GM21447 (cell line): ENCODE measurements around the gene BATF3.
"Not testable (repeated sequence)": the region's sequence is repeated elsewhere in the genome, so short reads cannot be mapped to it uniquely, and the experiment has no call there.

ENCODE experiments used
- ATAC-seq: cut with Tn5 transposase; IDR thresholded peaks from one replicate; pipeline ENCODE4 v1.9.1; 2021; ENCODE audit not compliant: unreplicated experiment

Gene BATF3

DNA sequence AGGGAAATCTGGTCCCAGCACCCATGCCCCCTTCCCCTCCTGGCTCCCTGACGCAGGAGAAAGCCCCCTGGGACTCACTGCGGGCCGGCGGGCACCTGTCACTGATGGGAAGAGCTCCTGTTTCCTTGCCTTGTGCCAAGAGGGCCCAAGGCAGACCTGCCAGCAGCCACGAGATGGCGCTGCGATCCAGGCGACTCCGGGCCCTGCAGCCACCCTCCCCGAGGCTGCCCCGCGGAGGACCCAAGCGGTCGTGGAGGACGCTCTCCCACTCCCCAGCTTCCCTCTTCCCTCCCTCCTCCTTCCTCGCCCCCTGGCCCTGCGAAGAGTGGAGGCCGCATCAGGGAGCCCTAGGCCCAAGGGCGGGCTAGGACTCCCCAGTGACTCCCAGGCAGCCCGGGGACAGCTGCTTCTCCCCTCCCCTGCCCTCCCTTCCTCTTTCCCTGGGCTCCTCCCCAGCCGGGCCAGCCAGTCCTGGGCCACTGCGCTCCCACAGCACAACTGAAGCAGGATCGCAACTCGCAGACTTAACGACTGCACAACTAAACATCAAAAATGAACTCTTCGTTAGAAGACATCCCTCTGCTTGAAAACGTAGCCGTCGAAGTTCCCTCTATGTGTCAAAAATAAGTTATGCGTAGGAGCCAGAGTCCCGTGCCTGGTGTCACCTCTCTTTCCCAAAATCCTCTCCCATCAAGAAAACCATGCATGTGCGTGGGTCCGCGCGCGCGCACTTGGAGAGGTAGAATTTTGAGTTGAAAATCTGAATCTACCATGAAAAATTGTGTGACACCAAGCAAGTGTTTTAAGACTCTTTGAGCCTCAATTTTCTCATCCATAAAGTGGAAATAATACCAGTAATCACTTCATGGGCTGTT, 34.2 kb downstream of the BATF3 start:
- ATAC-seq, result peak; percentile 90

DNA sequence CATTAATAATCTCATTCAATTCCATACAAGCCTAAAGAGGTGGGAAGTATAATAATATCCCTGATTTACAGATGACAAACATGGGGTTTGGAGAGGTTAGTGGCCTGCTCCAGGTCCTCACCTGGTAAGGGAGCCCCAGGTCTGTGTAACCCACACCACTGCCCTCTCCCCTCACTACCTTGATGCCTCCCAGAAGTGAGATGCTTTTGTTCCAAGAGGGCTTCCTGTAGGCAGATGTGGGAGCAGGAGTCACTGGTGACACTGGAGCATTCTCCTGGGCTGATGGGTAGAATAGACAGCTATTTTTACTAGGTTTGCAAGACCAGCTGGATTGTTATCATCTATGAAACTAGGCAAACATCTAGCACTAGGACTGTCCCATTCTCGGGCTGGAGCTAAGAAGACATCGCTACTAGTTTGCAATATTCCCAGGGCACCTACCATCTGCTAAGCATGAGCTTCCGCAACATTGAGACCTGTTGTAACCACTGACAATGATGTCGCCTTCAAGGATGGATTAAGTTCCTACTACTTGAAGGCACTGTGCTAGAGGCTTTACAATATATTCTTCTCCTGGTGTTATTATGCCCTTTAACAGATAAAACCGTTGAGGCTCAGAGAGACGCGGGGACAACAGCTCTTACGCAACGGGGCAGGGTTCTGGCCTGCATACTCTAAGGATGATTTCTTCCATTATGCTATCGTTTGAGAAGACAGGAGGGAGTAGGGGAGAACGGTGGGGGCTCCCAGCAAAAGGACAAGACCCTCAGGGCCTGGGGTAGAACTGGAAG, 35.0 kb downstream of the BATF3 start:
- no peak for ATAC-seq

DNA sequence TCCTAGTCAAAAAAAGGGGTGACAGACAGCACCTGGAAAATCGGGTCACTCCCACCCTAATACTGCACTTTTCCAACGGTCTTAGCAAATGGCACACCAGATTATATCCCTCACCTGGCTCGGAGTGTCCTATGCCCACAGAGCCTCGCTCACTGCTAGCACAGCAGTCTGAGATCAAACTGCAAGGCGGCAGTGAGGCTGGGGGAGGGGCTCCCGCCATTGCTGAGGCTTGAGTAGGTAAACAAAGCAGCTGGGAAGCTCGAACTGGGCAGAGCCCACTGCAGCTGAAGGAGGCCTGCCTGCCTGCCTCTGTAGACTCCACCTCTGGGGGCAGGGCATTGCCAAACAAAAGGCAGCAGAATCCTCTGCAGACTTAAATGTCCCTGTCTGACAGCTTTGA, 41.4 kb downstream of the BATF3 start:
- ATAC-seq, result not testable (repeated sequence)

DNA sequence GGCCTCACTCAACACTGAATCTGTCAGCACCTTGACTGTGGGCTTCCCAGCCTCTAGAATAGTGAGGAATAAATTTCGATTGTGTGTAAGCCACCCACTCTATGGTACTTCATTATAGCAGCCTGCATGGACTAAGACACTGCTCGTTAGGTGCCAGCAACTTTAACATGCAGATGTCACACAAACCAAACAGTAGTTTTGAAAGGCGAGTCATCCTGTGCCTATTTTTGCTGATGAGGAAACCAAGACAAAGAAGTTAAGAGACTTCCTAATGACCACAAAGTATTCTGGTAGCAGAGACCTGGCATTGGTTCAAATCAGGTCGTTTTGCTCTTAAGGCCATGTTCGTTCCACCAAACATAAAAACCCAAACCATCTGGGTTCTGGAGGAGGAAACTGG, 42.9 kb downstream of the BATF3 start:
- no peak for ATAC-seq

DNA sequence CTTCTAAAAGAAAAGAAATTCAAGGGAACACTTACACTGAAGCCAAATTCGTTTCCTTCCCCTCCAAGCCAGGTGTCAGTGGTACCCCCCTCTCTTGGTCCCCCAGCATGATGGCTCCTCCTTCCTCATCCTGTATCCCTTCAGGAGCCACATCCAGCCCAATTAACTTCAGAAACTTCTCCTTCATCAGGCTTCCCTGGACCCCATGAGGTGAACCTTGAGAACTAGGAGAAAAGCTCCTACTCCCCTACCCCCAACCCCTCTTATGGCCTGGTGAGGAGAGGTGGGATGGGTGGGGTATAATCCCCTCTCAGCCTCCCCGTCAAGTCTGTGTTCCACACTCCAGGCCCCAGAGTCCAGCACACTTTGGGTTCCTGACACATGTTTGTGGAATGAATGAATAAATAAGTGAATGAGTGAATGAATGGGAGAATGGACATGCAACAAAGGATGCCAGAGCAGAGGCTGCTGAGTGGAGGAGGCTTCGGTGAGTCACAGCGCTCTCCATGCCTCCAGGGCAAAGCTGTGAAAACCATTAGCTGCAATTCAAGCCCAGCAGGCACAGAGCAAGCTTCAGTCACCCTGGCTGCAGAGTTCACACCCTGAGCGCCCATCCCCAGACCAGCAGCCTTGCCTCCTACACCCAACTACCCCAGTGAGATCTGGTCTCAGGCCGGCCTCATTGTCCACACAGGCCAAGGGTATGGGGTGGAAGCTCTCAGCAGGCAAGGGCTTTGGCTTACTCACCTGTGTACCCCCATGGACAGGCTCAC, 43.8 kb downstream of the BATF3 start:
- no peak for ATAC-seq

DNA sequence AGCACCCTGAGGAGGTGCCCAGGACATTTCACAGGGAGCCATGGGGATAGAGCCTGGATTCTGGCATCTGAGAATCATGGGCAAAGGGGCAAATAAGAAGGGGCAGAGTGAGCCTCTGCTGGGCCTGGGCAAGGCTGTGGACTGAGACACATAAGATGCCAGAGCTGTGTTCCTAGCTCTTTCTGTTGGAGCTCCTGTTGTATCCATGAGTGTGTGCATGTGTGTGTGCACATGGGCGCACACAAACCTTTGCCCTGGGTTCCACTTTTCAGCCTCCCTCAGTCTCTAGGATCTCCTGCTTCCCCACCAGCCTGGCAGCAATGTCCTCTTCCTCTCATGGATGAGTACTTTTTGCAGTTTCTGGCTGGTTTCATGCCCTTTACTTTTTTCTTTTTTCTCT, 47.0 kb downstream of the BATF3 start:
- ATAC-seq, result no peak

DNA sequence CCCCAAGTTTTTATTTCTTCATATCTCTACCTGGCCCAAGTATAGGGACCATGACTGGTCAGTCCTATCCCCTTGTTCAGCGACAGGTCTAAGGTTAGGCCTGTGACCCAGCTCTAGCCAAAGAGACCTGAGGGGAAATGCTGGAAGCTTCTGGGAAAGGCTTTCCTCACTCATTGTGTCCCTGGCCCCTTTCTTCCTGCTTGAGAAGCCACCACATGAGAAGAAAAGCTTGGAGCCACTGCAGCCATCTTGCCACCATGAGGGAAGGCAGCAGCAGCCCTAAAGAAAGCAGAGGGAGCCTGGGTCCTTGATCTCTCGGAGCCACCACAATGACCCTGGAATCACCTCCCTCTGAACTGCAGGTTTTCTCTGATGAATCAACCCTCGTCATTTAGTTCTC, 47.7 kb downstream of the BATF3 start:
- ATAC-seq, result no peak

DNA sequence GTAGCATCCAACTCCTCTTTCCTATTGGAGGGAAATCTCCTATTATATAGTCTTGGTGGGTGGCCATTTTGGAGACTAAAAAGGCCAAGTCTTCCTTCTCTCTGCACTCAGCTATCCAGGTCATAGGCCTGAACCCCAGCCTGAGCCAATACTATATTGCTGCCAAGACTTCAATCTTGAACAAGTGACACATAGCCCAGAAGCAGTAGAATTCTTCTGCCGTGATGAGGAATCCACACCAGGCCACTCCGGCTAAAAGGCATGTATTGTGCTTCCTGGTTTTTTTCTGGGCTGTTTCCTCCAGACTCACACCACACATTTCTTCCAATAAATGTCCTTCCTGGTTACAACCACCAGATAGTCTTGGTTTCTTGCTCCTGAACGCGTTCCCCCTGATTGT, 48.1 kb downstream of the BATF3 start:
- no peak for ATAC-seq

DNA sequence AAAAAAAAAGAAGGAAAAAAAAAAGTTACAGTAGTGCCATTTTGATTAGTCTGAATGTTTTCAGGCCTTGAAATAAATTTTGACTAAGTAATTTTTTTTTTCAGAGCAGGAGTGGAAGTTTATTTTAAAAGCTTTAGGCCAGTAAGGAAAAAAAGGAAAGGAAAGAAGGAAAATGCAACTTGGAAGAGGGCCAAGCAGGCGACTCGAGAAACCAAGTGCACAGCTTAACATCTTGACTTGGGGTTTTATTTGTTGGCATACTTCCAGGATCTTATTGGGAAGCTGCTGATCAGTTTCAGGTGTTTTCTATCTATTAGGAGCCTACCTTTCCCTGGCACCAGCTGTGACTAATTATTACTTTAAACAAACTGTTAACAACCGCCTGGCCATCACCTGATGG, 49.4 kb downstream of the BATF3 start:
- no peak for ATAC-seq

DNA sequence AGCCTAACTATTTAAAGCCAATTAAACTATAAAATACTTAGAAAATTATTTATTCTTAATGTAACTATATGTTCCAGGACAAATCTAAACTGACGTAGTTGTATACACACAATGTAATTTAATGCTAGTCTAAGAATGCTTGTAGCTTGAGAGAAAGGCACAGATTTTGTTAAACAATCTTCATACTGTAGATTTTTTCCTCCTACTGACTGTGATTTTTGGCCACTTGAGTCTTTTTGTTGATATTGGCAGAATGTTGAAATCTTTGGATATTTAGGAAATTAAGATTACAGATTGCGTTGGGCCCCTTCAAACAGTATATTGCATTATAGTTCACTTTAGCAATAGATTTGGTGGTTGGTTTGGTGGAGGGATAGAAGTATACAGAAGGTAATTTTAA, 50.6 kb downstream of the BATF3 start:
- no peak for ATAC-seq

DNA sequence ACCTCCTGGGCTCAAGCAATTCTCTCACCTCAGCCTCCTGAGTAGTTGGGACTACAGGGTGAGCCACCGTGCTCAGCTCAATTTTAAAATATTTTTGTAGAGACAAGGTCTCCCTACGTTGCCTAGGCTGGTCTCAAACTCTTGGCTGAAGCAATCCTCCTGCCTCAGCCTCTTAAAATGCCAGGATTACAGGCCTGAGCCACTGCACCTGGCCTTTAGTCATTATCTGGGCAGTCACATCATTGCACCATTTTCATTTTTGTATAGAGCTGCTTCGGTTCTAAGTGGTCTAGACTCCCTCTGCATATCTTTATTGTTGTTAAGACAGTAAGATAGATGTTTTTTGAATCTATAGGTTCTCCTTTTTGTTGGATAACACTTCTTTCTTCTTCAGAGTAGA, 51.2 kb downstream of the BATF3 start:
- no peak for ATAC-seq

DNA sequence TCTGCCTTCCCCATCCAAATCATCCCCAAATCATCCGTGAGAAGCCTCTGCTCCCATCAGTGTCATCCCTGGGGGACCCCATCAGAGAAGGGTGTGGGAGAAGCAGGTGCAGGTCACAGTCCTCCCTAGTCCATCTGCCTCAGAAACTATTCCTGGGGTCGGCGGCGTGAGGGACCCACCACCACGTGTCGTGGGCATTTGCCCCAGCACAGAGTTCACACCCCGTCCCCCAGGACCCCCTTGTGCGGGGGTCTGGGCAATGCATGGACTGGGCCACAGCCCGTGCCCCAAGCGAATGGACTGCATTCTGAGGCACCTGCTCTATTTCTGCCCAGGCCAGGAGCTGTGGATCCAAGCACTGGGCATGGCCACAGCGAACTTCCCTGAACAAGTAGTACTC, 52.6 kb downstream of the BATF3 start:
- no peak for ATAC-seq

DNA sequence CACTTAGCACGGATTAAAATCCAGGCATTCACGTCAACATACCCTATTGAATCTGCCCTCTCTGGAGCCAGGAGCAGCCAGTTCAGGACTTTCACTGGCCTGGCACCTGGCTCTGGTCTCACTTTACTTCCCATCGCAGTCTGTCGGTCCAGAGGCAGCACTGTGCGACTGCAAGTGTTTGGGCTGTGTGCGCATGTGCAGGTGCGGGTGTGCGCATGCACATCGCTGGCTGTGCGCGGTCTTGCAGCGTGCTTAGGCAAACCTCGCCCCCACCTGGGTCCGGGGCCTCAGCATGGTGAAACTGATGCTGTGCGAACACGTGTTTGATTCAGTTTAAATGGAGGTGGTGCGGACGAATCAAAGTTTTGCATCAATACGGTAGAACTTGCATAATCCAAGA, 53.1 kb downstream of the BATF3 start:
- no peak for ATAC-seq

DNA sequence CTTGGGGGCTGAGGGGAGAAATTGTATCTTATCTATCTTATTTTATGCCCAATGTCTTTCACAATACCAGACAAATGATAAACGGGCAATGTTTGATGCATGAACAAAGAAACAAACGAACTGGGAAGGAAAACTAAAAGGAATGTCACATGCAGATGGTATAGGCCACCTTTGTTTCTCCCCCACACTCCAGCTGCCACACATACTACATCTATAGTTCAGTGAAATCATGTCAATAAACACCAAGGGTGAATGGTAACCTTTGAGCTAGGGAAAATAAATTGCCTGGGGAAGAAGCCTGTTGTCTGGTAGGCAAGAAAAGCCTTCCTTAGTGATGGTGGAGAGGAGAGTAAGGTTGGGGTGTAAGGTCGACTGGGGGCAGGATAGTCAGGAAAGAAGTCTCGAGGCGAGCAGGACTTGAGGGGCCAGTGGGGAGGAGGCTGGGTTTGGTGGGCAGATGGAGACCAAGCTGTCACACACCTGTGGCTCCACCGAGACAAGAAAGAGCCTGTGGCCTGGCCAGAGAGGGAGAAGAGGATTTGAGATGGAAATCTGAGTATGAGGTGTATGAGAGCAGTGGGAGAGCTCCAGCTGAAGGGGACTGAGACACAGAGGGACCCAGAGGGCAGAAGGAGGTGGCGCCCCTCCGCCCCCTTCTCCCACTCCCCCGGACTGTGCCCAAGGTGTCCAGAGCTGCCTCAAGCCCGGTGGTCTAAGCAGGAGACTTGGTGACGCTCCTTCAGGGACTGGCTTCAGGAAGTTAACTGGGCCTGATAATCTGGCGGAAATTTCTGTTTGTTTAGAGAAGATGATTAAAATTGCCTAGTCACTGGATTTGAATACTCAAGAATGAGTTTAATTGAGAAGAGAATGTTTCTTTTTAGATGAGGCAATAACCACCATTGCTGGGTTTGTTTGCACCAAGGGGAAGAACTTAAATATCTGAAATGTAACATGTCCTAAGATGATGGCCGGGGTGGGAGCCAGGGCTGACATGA, 53.8 kb downstream of the BATF3 start:
- ATAC-seq, result no peak

DNA sequence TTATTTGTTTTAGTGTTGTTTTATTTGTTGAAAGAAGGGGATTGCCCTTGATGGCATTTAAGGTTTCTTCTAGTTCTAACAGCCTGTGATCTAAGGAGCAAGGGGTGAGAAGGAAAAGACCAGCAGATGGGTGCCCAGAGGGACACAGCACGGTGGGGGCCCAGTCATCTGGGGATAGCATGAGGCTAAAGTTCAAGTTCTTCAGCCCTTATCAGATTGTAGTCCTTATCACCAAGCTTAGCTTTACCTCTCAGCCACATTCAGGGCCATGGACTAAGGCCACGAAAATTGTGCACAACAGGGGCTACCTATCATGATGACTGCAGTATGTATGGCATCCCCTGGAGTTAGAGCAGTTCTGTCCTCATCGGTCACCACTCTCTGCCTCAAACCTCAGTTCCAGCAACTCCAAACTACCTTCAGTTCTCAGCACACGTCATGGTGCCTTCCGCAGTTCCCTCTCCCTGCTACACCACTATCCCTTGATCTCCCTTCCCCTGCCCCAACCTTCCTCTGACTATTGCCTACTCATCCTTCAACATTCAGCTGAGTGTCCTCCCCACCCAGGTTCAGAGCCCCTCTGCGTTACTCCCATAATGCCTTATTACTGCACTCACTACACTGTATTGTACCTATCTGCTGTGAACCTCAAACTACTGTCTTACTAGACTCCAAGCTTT, 54.6 kb downstream of the BATF3 start:
- ATAC-seq, result no peak

DNA sequence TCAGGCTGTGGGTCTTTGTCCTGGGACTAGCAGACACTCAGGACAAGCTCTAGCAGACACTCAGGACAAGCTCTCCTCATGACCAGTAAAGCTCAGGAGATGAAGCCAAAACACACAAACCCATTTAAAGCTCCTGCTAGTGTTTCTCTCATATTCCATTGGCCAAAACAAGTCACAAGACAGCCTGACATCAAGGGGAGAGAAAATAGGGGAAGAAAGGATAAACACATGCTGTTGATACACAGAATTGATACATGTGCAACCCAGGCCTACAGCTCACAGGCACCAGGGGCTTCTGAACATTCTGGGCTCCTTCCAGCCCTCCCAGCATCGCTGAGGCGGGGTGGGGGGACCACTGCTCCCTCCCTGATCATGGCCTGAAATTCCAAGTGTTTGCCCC, 55.8 kb downstream of the BATF3 start:
- ATAC-seq, result no peak

DNA sequence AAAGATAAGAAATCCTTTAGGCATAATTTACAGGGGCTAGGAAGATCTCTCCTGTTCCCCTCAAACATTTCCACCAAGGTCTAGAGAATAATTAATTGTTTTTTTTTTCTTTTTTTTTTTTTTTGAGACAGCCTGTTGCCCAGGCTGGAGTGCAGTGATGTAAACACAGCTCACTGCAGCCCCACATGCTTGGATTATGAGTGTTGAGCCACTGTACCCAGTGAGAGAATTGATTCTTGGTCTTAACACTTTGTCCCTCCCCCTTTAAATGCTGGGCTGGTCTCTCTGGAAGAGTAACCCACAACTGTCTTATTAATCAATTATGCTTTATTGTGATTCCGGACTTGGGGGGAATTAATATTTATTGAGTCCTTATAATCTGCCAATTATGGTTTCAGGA, 57.7 kb downstream of the BATF3 start:
- no peak for ATAC-seq

DNA sequence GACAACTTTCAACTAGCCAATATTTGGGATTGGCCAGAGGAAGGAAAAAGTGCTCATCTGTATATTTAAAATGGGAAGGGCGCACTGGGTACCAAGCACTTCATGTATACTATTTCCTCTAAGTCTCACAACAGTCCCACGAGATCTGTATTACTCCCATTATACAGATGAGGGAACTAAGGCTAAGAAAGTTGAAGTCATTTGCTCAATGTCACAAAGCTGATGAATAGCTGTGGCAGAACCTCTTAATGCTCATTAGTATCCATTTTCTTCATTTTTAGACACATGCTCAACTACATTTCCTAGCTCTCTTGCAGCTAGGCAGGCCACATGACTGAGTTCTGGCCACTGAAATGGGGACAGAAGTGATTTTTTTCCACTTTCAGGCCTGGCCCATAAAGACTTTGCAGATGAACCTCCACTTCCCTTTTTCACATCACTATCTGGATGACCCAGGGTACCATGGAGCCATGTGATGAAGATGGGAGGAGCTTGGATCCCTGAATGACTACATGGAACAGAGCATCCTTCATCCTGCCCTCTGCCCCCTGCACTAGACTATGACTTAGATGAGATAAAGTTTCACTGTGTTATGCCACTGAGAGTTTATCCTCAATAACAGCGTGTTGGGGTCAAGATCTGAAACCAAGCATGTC, 59.3 kb downstream of the BATF3 start:
- no peak for ATAC-seq

DNA sequence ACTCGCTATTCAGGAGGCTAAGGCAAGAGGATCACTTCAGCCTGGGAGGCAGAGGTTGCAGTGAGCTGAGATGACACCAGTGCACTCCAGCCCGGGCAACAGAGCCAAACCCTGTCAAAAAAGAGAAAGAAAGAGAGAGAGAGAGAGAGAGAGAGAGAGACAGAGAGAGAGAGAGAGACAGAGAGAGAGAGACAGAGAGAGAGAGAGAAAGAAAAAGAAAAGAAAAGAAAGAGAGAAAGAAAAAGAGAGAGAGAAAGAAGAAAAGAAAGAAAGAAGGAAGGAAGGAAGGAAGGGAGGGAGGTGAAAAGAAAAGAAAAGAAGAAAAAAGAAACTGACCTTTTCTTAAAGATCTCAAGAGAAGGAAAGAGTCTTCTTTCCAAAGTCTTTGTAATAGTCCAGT, 60.1 kb downstream of the BATF3 start:
- not testable (repeated sequence) for ATAC-seq
